GM12878 (cell line): Measurements from ENCODE around the gene SPINT1. TPM values are rescaled to one million over a fixed set of nuclear protein-coding genes. Genes with fewer than 3 reads are reported as not detected.

Experiments used
- ATAC-seq: fragments of 200-7000 bp; cut with Tn5 transposase; 3 replicates; pipeline ENCODE4 v1.9.1; 2020; ENCODE audit warnings: mild to moderate bottlenecking, moderate library complexity
- BruUV-seq: library from RNA; stranded (reverse); fragments of 400-500 nt; replicated peaks from 2 replicates; lab custom pipeline; 2021; lab: Mats Ljungman, UMichigan
- CTCF ChIA-PET: fragments of 300-600 bp; sonication (Branson Sonifier 250); formaldehyde crosslinking; extraction: SDS; loops from one replicate; lab custom pipeline; 2021; ENCODE audit warnings: inconsistent platforms; lab: Yijun Ruan, JAX
- POLR2A ChIA-PET: fragments of 350-600 bp; formaldehyde crosslinking; extraction: SDS; loops from one replicate; lab custom pipeline; 2021; ENCODE audit warnings: inconsistent platforms; lab: Charles Lee
- RAD21 ChIA-PET: fragments of 300-600 bp; sonication (Branson Sonifier 250); formaldehyde crosslinking; loops from one replicate; lab custom pipeline; 2023; ENCODE audit warnings: antibody characterized with exemption; ENCODE audit not compliant: unreplicated experiment; lab: Charles Lee
- SMC1A ChIA-PET: fragments of 300-600 bp; sonication (Branson Sonifier 250); formaldehyde crosslinking; loops from one replicate; lab custom pipeline; 2023; ENCODE audit not compliant: unreplicated experiment, uncharacterized antibody; lab: Charles Lee
- DNase-seq: peaks from one replicate; pipeline ENCODE4 v3.0.0-alpha.2; 2011; ENCODE audit warnings: low read depth, low spot score
- FAIRE-seq: peaks from 3 replicates; lab custom pipeline; 2011; peaks lifted over from hg19 to GRCh38; lab: Jason Lieb, UNC
- H2AFZ ChIP-seq: 2 replicates; pipeline ENCODE4 v1.6.0; 2011; ENCODE audit warnings: low read depth, low read length, control low read depth; ENCODE audit not compliant: control insufficient read depth
- H3K27ac ChIP-seq: 2 replicates; pipeline ENCODE4 v1.5.1; 2011; ENCODE audit warnings: control low read depth; ENCODE audit not compliant: control insufficient read depth, insufficient read depth
- H3K27me3 ChIP-seq, 2 experiments: replicated peaks in 1 of 2; 2 replicates each; pipeline versions ENCODE4 v1.6.0 to v1.6.1; 2011; ENCODE audit warnings: low read length in 1 of 2; ENCODE audit not compliant: control insufficient read depth in 2 of 2, insufficient read depth in 2 of 2
- H3K36me3 ChIP-seq, 2 experiments: 2 replicates each; pipeline ENCODE4 v1.5.1; 2011; ENCODE audit warnings: low read length in 1 of 2; ENCODE audit not compliant: control insufficient read depth in 2 of 2, insufficient read depth in 2 of 2
- H3K4me1 ChIP-seq: 2 replicates; pipeline ENCODE4 v1.6.1; 2011; ENCODE audit warnings: mild to moderate bottlenecking, low read length, moderate library complexity, mixed read lengths; ENCODE audit not compliant: control insufficient read depth, insufficient read depth
- H3K4me2 ChIP-seq: 2 replicates; pipeline ENCODE4 v1.6.0; 2011; ENCODE audit warnings: control low read depth; ENCODE audit not compliant: control insufficient read depth, insufficient read depth
- H3K4me3 ChIP-seq: fragments of 200-600 bp; sonication (generic); 2 replicates; pipeline ENCODE4 v1.5.1; 2016
- H3K79me2 ChIP-seq: 2 replicates; pipeline ENCODE4 v1.6.0; 2011; ENCODE audit warnings: low read length; ENCODE audit not compliant: control insufficient read depth, insufficient read depth
- H3K9ac ChIP-seq: 2 replicates; pipeline ENCODE4 v1.8.0; 2011; ENCODE audit warnings: low read length, control low read depth, mixed read lengths; ENCODE audit not compliant: control insufficient read depth, insufficient read depth
- H3K9me3 ChIP-seq: replicated peaks from 3 replicates; pipeline ENCODE4 v1.5.1; 2011; ENCODE audit warnings: mild to moderate bottlenecking, low read length; ENCODE audit not compliant: control insufficient read depth, insufficient read depth
- H4K20me1 ChIP-seq: 2 replicates; pipeline ENCODE4 v1.6.0; 2011; ENCODE audit not compliant: control insufficient read depth, insufficient read depth
- TAF1 ChIP-seq: IDR thresholded peaks from 2 replicates; pipeline ENCODE4 v1.6.1; 2011; ENCODE audit warnings: mild to moderate bottlenecking, low read depth, low read length, borderline replicate concordance
- TCF3 ChIP-seq: IDR thresholded peaks from 2 replicates; pipeline ENCODE4 v1.6.1; 2012; ENCODE audit warnings: low read depth, mild to moderate bottlenecking, low read length, borderline replicate concordance; ENCODE audit not compliant: insufficient read depth
- ZNF217 ChIP-seq: fragments of 450-650 bp; IDR thresholded peaks from 2 replicates; pipeline ENCODE4 v1.6.1; 2017; ENCODE audit warnings: antibody characterized with exemption, mild to moderate bottlenecking
- WGBS: methylation state at CpG from one replicate; pipeline ENCODE4 v1.1.6; 2016; ENCODE audit warnings: low lambda C conversion rate; ENCODE audit not compliant: insufficient replicate concordance, insufficient coverage; ENCODE audit errors: missing lambda C conversion rate; 5-methylcytosine and 5-hydroxymethylcytosine counted together
- in situ Hi-C: fragments of 300-500 bp; cut with MboI; formaldehyde crosslinking; loops from 9 replicates; pipeline ENCODE4 v1.14.3; 2018; ENCODE audit warnings: mixed read lengths
- intact Hi-C: fragments of 100-400 bp; cut with micrococcal nuclease; formaldehyde crosslinking; loops from one replicate; pipeline ENCODE4 v1.14.2; 2022; ENCODE audit not compliant: unreplicated experiment
- polyA plus RNA-seq, 11 experiments: library from polyadenylated mRNA; depleted of rRNA in 4 of 11; unstranded in 6 of 11; stranded (reverse) in 5 of 11; fragments of >200 nt; fragmentation: Nextera tagmentation in 4 of 11; fragmentation: Illumina TruSeq in 1 of 11; extraction: Ambion mirVana in 4 of 11; extraction: Trizol in 1 of 11; gene quantifications; 1 replicate in 1 of 11; 2 replicates in 10 of 11; pipeline versions ENCODE4 v1.2.1 to v1.2.3, GENCODE V29; 2011 to 2016; ENCODE audit warnings: inconsistent platforms in 2 of 11, missing spikeins in 2 of 11, low read depth in 1 of 11
- total RNA-seq, 4 experiments: library from RNA; depleted of rRNA in 3 of 4; stranded (reverse); fragments of >200 nt in 3 of 4; fragmentation: Illumina TruSeq in 1 of 4; extraction: Trizol in 1 of 4; gene quantifications; 2 replicates each; pipeline versions ENCODE4 v1.2.1 to v1.2.3, GENCODE V29; 2013 to 2021

SPINT1 gene
- total and polyA plus RNA-seq, 10 of the 15 experiments (the other 5 are each of a cell fraction or from before 2014, with no cell fraction given) = 3.5 to 28.6 (median 10.2) TPM

DNA sequence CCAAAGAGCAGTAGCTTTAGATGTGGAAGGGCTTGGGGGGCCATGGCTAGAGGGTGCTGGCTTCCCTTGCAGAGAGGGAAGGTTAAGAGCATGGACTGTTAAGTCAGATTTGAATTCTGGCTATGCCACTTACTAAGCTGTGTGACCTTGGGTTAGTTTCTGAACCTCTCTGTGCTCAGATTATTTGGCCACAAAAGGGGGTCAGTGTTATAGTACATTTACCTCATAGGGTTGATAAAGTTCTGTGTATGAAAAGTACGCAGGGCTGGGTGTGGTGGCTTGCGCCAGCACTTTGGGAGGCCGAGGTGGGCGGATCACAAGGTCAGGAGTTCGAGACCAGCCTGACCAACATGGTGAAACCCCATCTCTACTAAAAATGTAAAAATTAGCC lies 57.2 kb downstream of the SPINT1 start:
- ChIA-PET POLR2A (no interaction called here), RAD21 (interaction anchor here (0.8 to 5.4 kb wide), 2 partner anchors 43 to 336 kb away, joined by 3 to 33 read pairs; partner anchors contain the start of gene CCDC32), CTCF (interaction anchor here (0.6 to 11.1 kb wide), 6 partner anchors 8 to 285 kb away, joined by 3 to 128 read pairs (median 34); no protein-coding TSS in a partner anchor), SMC1A (interaction anchor here (1.8 kb wide), 1 partner anchor 42 kb away, joined by 5 read pairs; no protein-coding TSS in a partner anchor)
- TF ChIP-seq TCF3 (no peak), TAF1 (no peak), ZNF217 (peak; percentile 45; the same call in 1 of the 2 replicates)
- Histone ChIP-seq H3K4me3 (no peak overlapping the region), H3K9me3 (no peaks in the 10 kb centered on the region), H3K9ac (no peak overlapping the region), H2AFZ (no peak overlapping the region), H3K79me2 (peaks cover 4% of the 10 kb centered on the region), H3K4me2 (no peak overlapping the region), H3K4me1 (peaks cover 7% of the 10 kb centered on the region), H3K27ac (no peak overlapping the region), H3K27me3 (no peaks in the 10 kb centered on the region), H3K36me3 (peaks cover 11 to 32% of the 10 kb centered on the region in 2 experiments), H4K20me1 (no peaks in the 10 kb centered on the region)
- no TSS peak for BruUV-seq
- in situ Hi-C loops = loop anchor here (5.0 kb wide), 1 partner anchor 286 kb away; no protein-coding TSS in a partner anchor
- no peak for FAIRE-seq
- 77% methylated on average over 5 of the region's 5 CpGs for WGBS
- DNase-seq = no peak
- no peak for ATAC-seq
- intact Hi-C loops = no loop called here
